H9 (cell line): ENCODE data around the gene HEXIM1. TPM values are rescaled to one million over a fixed set of nuclear protein-coding genes. Genes with fewer than 3 reads are reported as not detected.

Experiments used
- DNase-seq: peaks from one replicate; pipeline ENCODE4 v3.0.0-alpha.2; 2017
- H2AFZ ChIP-seq: one replicate; pipeline ENCODE4 v1.6.1; 2013; ENCODE audit warnings: mild to moderate bottlenecking, low read length, control low read depth, moderate library complexity
- H2AK5ac ChIP-seq: 2 replicates; pipeline ENCODE4 v1.6.1; 2013; ENCODE audit warnings: low read length, control low read depth, mixed read lengths; ENCODE audit not compliant: insufficient read length
- H2BK120ac ChIP-seq: one replicate; pipeline ENCODE4 v1.6.1; 2013; ENCODE audit warnings: low read depth, mild to moderate bottlenecking, low read length, control low read depth, inconsistent platforms; ENCODE audit not compliant: poor library complexity, severe bottlenecking
- H2BK12ac ChIP-seq: 2 replicates; pipeline ENCODE4 v1.6.1; 2013; ENCODE audit warnings: low read length, control low read depth, mixed read lengths, low read depth; ENCODE audit not compliant: insufficient read length
- H2BK15ac ChIP-seq: 2 replicates; pipeline ENCODE4 v1.6.1; 2013; ENCODE audit warnings: low read depth, low read length, control low read depth
- H2BK20ac ChIP-seq: one replicate; pipeline ENCODE4 v1.6.1; 2013; ENCODE audit warnings: low read depth, mild to moderate bottlenecking, low read length, control low read depth, inconsistent platforms; ENCODE audit not compliant: poor library complexity, severe bottlenecking
- H2BK5ac ChIP-seq: 2 replicates; pipeline ENCODE4 v1.6.1; 2013; ENCODE audit warnings: low read length, control low read depth, mixed read lengths; ENCODE audit not compliant: insufficient read length
- H3K14ac ChIP-seq: 2 replicates; pipeline ENCODE4 v1.6.1; 2013; ENCODE audit warnings: low read length, control low read depth; ENCODE audit not compliant: insufficient read depth
- H3K18ac ChIP-seq: 2 replicates; pipeline ENCODE4 v1.6.1; 2013; ENCODE audit warnings: low read depth, mild to moderate bottlenecking, mixed read lengths, low read length, control low read depth; ENCODE audit not compliant: insufficient read length
- H3K23ac ChIP-seq: 2 replicates; pipeline ENCODE4 v1.6.1; 2013; ENCODE audit warnings: low read length, control low read depth, mixed read lengths, low read depth; ENCODE audit not compliant: insufficient read length
- H3K23me2 ChIP-seq: 2 replicates; pipeline ENCODE4 v1.6.1; 2013; ENCODE audit warnings: low read depth, mild to moderate bottlenecking, mixed read lengths, low read length, control low read depth; ENCODE audit not compliant: insufficient read length, poor library complexity, severe bottlenecking
- H3K27ac ChIP-seq: 2 replicates; pipeline ENCODE4 v1.5.1; 2013; ENCODE audit warnings: low read length, control low read depth, mixed read lengths, low read depth; ENCODE audit not compliant: insufficient read length
- H3K27me3 ChIP-seq: 2 replicates; pipeline ENCODE4 v1.6.1; 2013; ENCODE audit warnings: low read length, control low read depth, inconsistent platforms; ENCODE audit not compliant: insufficient read depth
- H3K4ac ChIP-seq: 2 replicates; pipeline ENCODE4 v1.6.1; 2013; ENCODE audit warnings: low read depth, mild to moderate bottlenecking, control low read depth, inconsistent platforms, low read length, moderate library complexity
- H3K4me1 ChIP-seq: 2 replicates; pipeline ENCODE4 v1.6.1; 2013; ENCODE audit warnings: low read length, control low read depth, inconsistent platforms; ENCODE audit not compliant: insufficient read depth
- H3K4me2 ChIP-seq: 2 replicates; pipeline ENCODE4 v1.6.1; 2013; ENCODE audit warnings: low read length, control low read depth, mixed read lengths; ENCODE audit not compliant: insufficient read length, insufficient read depth
- H3K56ac ChIP-seq: 2 replicates; pipeline ENCODE4 v1.6.1; 2013; ENCODE audit warnings: low read depth, mild to moderate bottlenecking, mixed read lengths, low read length, control low read depth; ENCODE audit not compliant: insufficient read length
- H3K79me1 ChIP-seq: 2 replicates; pipeline ENCODE4 v1.6.1; 2013; ENCODE audit warnings: low read depth, mild to moderate bottlenecking, moderate library complexity, low read length, control low read depth, inconsistent platforms; ENCODE audit not compliant: insufficient read depth, poor library complexity, severe bottlenecking
- H3K79me2 ChIP-seq: 2 replicates; pipeline ENCODE4 v1.6.1; 2013; ENCODE audit warnings: low read length, control low read depth, inconsistent platforms; ENCODE audit not compliant: insufficient read depth
- H3K9ac ChIP-seq: 2 replicates; pipeline ENCODE4 v1.6.1; 2013; ENCODE audit warnings: low read length, control low read depth, mixed read lengths; ENCODE audit not compliant: insufficient read length; ENCODE audit errors: extremely low read depth
- H3K9me3 ChIP-seq: one replicate; pipeline ENCODE4 v1.6.1; 2013; ENCODE audit warnings: low read depth, low read length, inconsistent platforms; ENCODE audit not compliant: control insufficient read depth
- H3T11ph ChIP-seq: one replicate; pipeline ENCODE4 v1.6.1; 2013; ENCODE audit warnings: mild to moderate bottlenecking, low read length, control low read depth, inconsistent platforms
- H4K20me1 ChIP-seq: one replicate; pipeline ENCODE4 v1.6.1; 2013; ENCODE audit not compliant: control insufficient read depth, insufficient read length, insufficient read depth
- H4K5ac ChIP-seq: 2 replicates; pipeline ENCODE4 v1.6.1; 2013; ENCODE audit warnings: low read depth, mild to moderate bottlenecking, mixed read lengths, low read length, control low read depth; ENCODE audit not compliant: insufficient read length
- H4K8ac ChIP-seq: replicated peaks from 2 replicates; pipeline ENCODE4 v1.6.1; 2013; ENCODE audit warnings: low read length, control low read depth, mixed read lengths, low read depth; ENCODE audit not compliant: insufficient read length
- H4K91ac ChIP-seq: 2 replicates; pipeline ENCODE4 v1.6.1; 2013; ENCODE audit warnings: low read depth, mild to moderate bottlenecking, moderate library complexity, mixed read lengths, low read length, control low read depth; ENCODE audit not compliant: insufficient read length
- H3K27ac Mint-ChIP-seq, 3 experiments: 2 replicates in 2 of 3; 3 replicates in 1 of 3; pipeline ENCODE4 v1.8.0; 2020 to 2021; ENCODE audit warnings: mixed read lengths in 3 of 3, mild to moderate bottlenecking in 1 of 3, moderate library complexity in 1 of 3
- H3K27me3 Mint-ChIP-seq: 2 replicates; pipeline ENCODE4 v1.8.0; 2021; ENCODE audit warnings: low read depth, mild to moderate bottlenecking, moderate library complexity, mixed read lengths
- H3K36me3 Mint-ChIP-seq, 3 experiments: 2 replicates in 2 of 3; 3 replicates in 1 of 3; pipeline ENCODE4 v1.8.0; 2020 to 2021; ENCODE audit warnings: low read depth in 3 of 3, mixed read lengths in 3 of 3; ENCODE audit not compliant: insufficient read depth in 1 of 3
- H3K4me1 Mint-ChIP-seq, 2 experiments: 2 replicates each; pipeline ENCODE4 v1.8.0; 2020; ENCODE audit warnings: mixed read lengths in 2 of 2
- H3K4me3 Mint-ChIP-seq, 2 experiments: 2 replicates in 1 of 2; 3 replicates in 1 of 2; pipeline ENCODE4 v1.8.0; 2020 to 2021; ENCODE audit warnings: mild to moderate bottlenecking in 2 of 2, mixed read lengths in 2 of 2, moderate library complexity in 1 of 2
- H3K9me3 Mint-ChIP-seq, 2 experiments: 2 replicates in 1 of 2; 3 replicates in 1 of 2; pipeline ENCODE4 v1.8.0; 2020; ENCODE audit warnings: mild to moderate bottlenecking in 2 of 2, mixed read lengths in 2 of 2, moderate library complexity in 1 of 2
- CTCF ChIP-seq: fragments of 200-600 bp; sonication (generic); conservative IDR thresholded peaks from 3 replicates; pipeline ENCODE4 v1.8.0; 2021; ENCODE audit warnings: antibody characterized with exemption, mild to moderate bottlenecking
- WGBS: extraction: QIAGEN DNeasy Blood & Tissue Kit; methylation state at CpG from one replicate; pipeline ENCODE4 v1.1.7; 2013; ENCODE audit warnings: missing lambda C conversion rate, low lambda C conversion rate, mixed read lengths; ENCODE audit not compliant: insufficient read length; ENCODE audit errors: extremely low coverage; 5-methylcytosine and 5-hydroxymethylcytosine counted together
- total RNA-seq: library from RNA; stranded (reverse); gene quantifications from 2 replicates; pipeline ENCODE4 v1.2.1, GENCODE V29; 2021

HEXIM1 gene
- total RNA-seq, 1 experiment from 2014 or later = 32.4 TPM

GRCh38 chr17:45190503-45191255 is 42.4 kb downstream of the HEXIM1 start:
- Mint-ChIP-seq H3K9me3 (peaks cover 0 to 3% of the 10 kb centered on the region in 2 experiments; a peak in 2 of 5 replicates), H3K4me1 (0 out of 4 replicates have a peak, but pooled peaks cover 0 to 3% of the 10 kb centered on the region in 2 experiments), H3K4me3 (no peak overlapping the region), H3K27me3 (peaks cover 2% of the 10 kb centered on the region; the same call in 1 of the 2 replicates), H3K27ac (no peak overlapping the region), H3K36me3 (peaks cover 0 to 3% (median 0%) of the 10 kb centered on the region in 3 experiments; a peak in 3 of 7 replicates)
- no peak overlapping the region for H2AFZ ChIP-seq
- no peaks in the 10 kb centered on the region for H4K20me1 ChIP-seq
- no peak overlapping the region for H2BK5ac ChIP-seq
- H3K9ac ChIP-seq = no peak overlapping the region
- no peaks in the 10 kb centered on the region for H3K23me2 ChIP-seq
- no peak overlapping the region for H3K56ac ChIP-seq
- no peaks in the 10 kb centered on the region for H3K4me1 ChIP-seq
- no peak overlapping the region for H2AK5ac ChIP-seq
- H3K79me1 ChIP-seq = no peaks in the 10 kb centered on the region
- no peak overlapping the region for H3K23ac ChIP-seq
- H3K27ac ChIP-seq = no peak overlapping the region
- no peak overlapping the region for H2BK120ac ChIP-seq
- H4K91ac ChIP-seq = no peak overlapping the region
- H2BK20ac ChIP-seq = no peak overlapping the region
- H3K4ac ChIP-seq = no peak overlapping the region
- no peak overlapping the region for H3K4me2 ChIP-seq
- H2BK12ac ChIP-seq = no peak overlapping the region
- no peaks in the 10 kb centered on the region for H3K9me3 ChIP-seq
- DNase-seq = no peak
- no peak for TF ChIP-seq CTCF
- no CpG with 5 or more reads among the region's 11 CpGs for WGBS
- H3K14ac ChIP-seq = no peak overlapping the region
- H4K8ac ChIP-seq = no peak overlapping the region
- no peak overlapping the region for H3K18ac ChIP-seq
- H3K27me3 ChIP-seq = no peaks in the 10 kb centered on the region
- no peaks in the 10 kb centered on the region for H3K79me2 ChIP-seq
- H4K5ac ChIP-seq = no peak overlapping the region
- H2BK15ac ChIP-seq = no peak overlapping the region
- H3T11ph ChIP-seq = no peak overlapping the region
